VCaP (cell line): ENCODE data around the gene PGBD1.

Experiments
- H3K27ac ChIP-seq: fragments of 450-650 bp; 2 replicates; pipeline ENCODE4 v1.5.1; 2017
- TF ChIP-seq, protein P1 (sequence below): fragments of 450-650 bp; conservative IDR thresholded peaks from 2 replicates; pipeline ENCODE4 v1.5.1; 2017; ENCODE audit warnings: mild to moderate bottlenecking, moderate library complexity

Gene PGBD1

DNA sequence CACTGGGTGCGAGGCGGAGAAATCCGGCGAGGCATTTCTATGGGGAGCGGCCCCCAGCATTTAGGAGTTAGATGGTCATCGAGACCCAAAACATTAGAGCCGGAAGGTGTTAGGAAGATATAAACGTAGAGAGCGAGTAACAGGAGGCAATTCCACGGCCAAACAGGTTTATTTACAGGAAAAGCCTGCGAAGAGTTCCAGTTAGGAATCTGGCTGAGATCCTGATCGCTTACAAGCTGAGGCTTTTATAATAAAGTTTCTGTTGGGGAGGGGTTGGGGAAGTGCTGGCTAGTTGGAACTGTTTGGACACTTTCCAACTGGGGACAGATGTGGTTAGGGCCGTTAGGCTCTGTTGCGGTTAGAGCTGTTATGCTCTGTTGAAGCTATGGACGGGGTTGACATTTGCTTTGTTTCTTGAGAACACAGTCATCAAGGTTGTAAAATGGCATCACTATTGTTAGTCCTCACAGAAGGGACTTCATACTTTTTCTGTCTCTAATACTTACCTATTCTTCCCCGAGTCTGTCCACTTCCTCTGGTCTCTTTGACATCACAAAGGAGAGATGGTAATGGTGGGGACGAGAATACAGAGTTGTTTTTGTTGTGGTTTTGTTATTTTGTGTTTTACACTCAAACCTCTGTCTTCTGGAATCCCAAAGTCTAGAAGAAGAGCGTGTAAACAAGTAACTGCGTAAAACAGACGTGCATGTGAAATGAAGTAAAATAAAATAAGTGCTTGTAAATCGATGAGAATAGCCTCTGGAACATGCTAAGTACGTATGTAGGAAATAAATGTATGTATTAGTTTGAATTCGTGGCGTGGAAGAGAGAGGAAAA is 55.1 kb downstream of the PGBD1 start:
- peak overlapping the region; percentile 92 for H3K27ac ChIP-seq
- TF ChIP-seq, protein P1, sequence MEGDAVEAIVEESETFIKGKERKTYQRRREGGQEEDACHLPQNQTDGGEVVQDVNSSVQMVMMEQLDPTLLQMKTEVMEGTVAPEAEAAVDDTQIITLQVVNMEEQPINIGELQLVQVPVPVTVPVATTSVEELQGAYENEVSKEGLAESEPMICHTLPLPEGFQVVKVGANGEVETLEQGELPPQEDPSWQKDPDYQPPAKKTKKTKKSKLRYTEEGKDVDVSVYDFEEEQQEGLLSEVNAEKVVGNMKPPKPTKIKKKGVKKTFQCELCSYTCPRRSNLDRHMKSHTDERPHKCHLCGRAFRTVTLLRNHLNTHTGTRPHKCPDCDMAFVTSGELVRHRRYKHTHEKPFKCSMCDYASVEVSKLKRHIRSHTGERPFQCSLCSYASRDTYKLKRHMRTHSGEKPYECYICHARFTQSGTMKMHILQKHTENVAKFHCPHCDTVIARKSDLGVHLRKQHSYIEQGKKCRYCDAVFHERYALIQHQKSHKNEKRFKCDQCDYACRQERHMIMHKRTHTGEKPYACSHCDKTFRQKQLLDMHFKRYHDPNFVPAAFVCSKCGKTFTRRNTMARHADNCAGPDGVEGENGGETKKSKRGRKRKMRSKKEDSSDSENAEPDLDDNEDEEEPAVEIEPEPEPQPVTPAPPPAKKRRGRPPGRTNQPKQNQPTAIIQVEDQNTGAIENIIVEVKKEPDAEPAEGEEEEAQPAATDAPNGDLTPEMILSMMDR: no peak

DNA sequence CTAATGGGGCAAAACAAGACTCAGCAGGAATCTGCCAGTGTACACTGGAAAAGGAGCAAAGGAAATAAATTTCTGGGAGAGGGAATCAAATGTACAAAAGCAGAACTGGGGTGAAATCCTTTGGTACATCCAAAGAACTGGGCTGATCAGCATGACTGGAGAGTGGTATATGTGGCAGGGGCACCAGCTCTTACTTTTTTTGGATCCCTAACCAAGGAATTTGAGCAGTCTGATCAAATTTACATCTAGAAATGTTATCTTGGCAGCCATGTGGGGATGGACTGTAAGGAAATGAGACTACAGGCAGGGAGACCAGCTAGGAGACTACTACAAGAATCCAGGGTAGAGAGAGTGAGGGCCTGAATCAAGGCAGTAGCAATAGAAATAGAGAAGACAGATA is 55.7 kb downstream of the PGBD1 start:
- TF ChIP-seq, protein P1: no peak
- H3K27ac ChIP-seq: peak overlapping the region; percentile 92

DNA sequence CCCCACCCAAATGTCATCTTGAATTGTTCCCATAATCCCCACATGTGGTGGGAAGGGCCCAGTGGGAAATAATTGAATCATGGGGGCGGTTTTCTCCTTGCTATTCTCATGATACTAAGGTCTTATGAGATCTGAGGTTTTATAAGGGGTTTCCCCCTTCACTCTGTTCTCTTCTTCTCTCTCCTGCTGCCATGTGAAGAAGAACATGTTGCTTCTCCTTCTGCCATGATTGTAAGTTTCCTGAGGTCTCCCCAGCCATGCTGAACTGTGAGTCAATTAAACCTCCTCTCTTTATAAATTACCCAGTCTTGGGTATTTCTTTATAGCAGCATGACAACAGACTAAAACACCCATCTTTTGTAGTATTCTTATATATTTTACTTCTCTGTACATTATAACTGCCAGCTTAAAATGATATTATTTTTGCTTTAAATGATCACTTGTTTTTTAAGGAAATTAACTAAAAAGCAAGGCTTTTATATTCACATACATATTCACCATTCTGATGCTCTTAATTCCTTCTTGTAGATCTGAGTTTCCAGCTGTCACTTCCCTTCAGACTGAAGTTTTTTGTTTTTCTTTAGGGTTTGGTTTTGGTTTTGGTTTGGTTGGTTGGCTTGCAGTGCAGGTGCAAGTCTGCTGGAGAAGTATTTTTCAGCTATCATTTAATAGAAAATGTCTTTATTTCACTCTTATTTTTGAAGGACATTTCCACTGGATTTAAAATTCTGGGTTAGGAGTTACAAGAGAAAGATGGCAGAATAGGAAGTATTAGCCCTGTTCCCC is 59.1 kb downstream of the PGBD1 start:
- no peak overlapping the region for H3K27ac ChIP-seq
- TF ChIP-seq, protein P1: no peak

DNA sequence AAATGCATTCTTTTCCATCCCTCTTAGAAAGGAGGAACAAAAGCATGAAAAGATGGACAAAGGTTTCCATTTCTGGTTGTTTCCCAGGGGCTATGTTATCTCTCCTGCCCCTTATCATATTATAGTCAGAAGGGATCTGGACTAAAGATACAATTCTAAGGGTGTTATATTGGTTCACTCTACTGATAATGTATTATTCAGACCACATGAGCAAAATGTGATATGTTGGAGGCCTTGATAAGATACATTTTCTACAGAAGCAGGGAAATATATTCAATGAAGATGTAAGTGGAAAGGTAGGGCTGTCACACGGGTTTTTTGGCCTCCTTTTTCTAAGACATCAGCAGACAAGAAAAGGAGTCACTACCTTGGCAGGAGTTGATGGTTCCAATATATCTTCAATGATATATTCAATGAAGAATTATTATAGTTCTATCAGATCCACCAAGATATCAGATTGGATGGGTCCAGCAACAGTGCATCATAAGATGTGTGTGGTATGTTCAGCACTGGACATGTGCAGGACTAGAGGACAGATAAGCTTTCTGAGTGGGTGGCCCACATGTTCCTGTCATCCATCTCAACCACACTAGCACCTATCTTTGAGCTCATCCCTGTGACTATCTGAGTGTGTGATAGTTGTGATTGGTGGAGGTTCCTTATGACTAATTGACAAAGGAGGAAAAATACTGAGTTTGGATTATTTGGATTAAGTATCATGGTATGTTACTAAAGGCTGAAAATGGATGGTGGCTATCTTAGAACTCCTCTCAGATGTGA is 62.7 kb downstream of the PGBD1 start:
- TF ChIP-seq, protein P1: no peak
- no peak overlapping the region for H3K27ac ChIP-seq

DNA sequence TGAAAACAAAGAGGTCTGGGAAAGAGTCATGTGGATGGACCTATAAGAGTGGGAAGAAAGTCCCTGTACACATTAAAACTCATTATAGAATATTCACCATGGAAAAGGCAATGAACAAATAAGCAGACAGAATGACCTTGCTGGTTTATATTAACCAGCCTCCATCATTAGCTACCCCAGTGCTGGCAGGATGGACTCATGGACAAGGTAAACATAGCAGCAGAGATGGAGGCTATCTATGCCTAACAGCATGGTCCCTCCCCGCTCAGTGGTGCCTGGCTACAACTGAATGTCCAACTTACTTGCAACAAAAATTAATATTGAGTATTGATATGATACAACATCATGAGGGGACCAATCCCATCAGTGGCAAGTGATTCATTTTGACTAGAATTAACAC is 63.8 kb downstream of the PGBD1 start:
- no peak overlapping the region for H3K27ac ChIP-seq
- TF ChIP-seq, protein P1: no peak

DNA sequence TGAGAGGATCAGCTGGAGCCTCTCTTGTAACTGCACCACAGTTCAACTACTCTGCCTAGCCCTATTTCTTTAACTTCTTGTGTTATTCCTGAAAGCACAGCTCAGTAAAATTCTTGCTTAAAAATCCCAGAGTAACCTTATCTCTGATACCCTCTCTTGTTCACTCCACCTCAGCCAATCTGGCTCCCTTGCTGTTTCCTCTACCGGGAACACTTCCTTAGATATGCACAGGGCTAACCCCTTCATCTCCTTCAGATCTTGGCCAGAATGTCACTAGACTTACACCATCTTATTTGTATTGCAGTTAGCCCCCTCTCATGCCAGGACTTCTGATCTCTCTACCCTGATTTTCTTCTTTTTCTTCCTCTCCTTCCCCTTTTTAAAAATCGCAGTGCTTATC is 65.7 kb downstream of the PGBD1 start:
- TF ChIP-seq, protein P1: no peak
- H3K27ac ChIP-seq: no peak overlapping the region
